ENCODE results near the gene CCDC38.

The CCDC38 gene

GRCh38 chr12:95874452-95874851, 68.0 kb downstream of the CCDC38 start:
- H3K9ac ChIP-seq (ENCODE audit: low read depth, low read length, poor library complexity): no peak overlapping the region
- H3K4ac ChIP-seq (ENCODE audit: low read length): no peak overlapping the region
- peaks cover 4 to 7% of the 10 kb centered on the region in 2 donors for H3K9me3 ChIP-seq (replicated peaks in 1 of 2; ENCODE audit: control insufficient read depth in 2 of 2, insufficient read depth in 1 of 2, low read depth in 1 of 2, low read length in 2 of 2)
- no peak overlapping the region for H3K14ac ChIP-seq (ENCODE audit: low read length)
- H3K79me1 ChIP-seq (ENCODE audit: low read depth, low read length): no peaks in the 10 kb centered on the region
- H3K27ac ChIP-seq (replicated peaks; ENCODE audit: low read length): no peak overlapping the region
- no peak overlapping the region for H3K4me2 ChIP-seq (ENCODE audit: insufficient read depth, low read length, poor library complexity, severe bottlenecking)
- no peaks in the 10 kb centered on the region for H3K4me1 ChIP-seq (ENCODE audit: control insufficient read depth in 2 of 2, insufficient read depth in 1 of 2, low read depth in 1 of 2, low read length in 2 of 2)
- H2AK5ac ChIP-seq (ENCODE audit: low read depth, low read length): no peak overlapping the region
- no peak overlapping the region for H2BK12ac ChIP-seq (ENCODE audit: low read length)
- no peak overlapping the region for H2BK120ac ChIP-seq (ENCODE audit: low read depth, low read length)
- no peak overlapping the region for H4K91ac ChIP-seq (ENCODE audit: low read depth, low read length, poor library complexity)
- no peak overlapping the region for H3K4me3 ChIP-seq (ENCODE audit: low read length in 2 of 2)
- no CpG with 5 or more reads among the region's 4 CpGs for WGBS, 2 donors (ENCODE audit: extremely low coverage in 2 of 2, insufficient read length in 2 of 2, insufficient replicate concordance in 1 of 2)
- H3K23ac ChIP-seq (ENCODE audit: low read depth, low read length, poor library complexity): no peak overlapping the region
- peaks cover 5 to 34% of the 10 kb centered on the region in 2 donors for H3K36me3 ChIP-seq (replicated peaks in 1 of 2; ENCODE audit: control insufficient read depth in 2 of 2, insufficient read depth in 2 of 2, low read length in 2 of 2)
- H2AFZ ChIP-seq (ENCODE audit: low read length): no peak overlapping the region
- no peaks in the 10 kb centered on the region for H3K27me3 ChIP-seq (ENCODE audit: control insufficient read depth in 3 of 3, insufficient read depth in 3 of 3, low read depth in 1 of 3, low read length in 3 of 3)
- H3K18ac ChIP-seq (ENCODE audit: low read length): no peak overlapping the region
- no peak overlapping the region for H4K8ac ChIP-seq (ENCODE audit: low read depth, low read length)
- no peak overlapping the region for H2BK15ac ChIP-seq (ENCODE audit: low read length)
- DNase-seq (ENCODE audit: low spot score): no peak
- H2BK5ac ChIP-seq (ENCODE audit: low read length): no peak overlapping the region

- H2AK5ac ChIP-seq (ENCODE audit: low read depth, low read length): no peak overlapping the region
- no peak overlapping the region for H4K8ac ChIP-seq (ENCODE audit: low read depth, low read length)
- WGBS, 2 donors (ENCODE audit: extremely low coverage in 2 of 2, insufficient read length in 2 of 2, insufficient replicate concordance in 1 of 2): no CpG with 5 or more reads among the region's 4 CpGs
- H3K4ac ChIP-seq (ENCODE audit: low read length): no peak overlapping the region
- H2BK12ac ChIP-seq (ENCODE audit: low read length): no peak overlapping the region
- H2BK120ac ChIP-seq (ENCODE audit: low read depth, low read length): no peak overlapping the region
- H3K79me1 ChIP-seq (ENCODE audit: low read depth, low read length): no peaks in the 10 kb centered on the region
- no peak overlapping the region for H2AFZ ChIP-seq (ENCODE audit: low read length)
- H3K4me2 ChIP-seq (ENCODE audit: insufficient read depth, low read length, poor library complexity, severe bottlenecking): no peak overlapping the region
- no peak overlapping the region for H2BK15ac ChIP-seq (ENCODE audit: low read length)
- H3K36me3 ChIP-seq (replicated peaks in 1 of 2; ENCODE audit: control insufficient read depth in 2 of 2, insufficient read depth in 2 of 2, low read length in 2 of 2): peaks cover 9 to 69% of the 10 kb centered on the region in 2 donors
- H4K91ac ChIP-seq (ENCODE audit: low read depth, low read length, poor library complexity): no peak overlapping the region
- H3K23ac ChIP-seq (ENCODE audit: low read depth, low read length, poor library complexity): no peak overlapping the region
- H3K9ac ChIP-seq (ENCODE audit: low read depth, low read length, poor library complexity): no peak overlapping the region
- no peak overlapping the region for H2BK5ac ChIP-seq (ENCODE audit: low read length)
- H3K27me3 ChIP-seq (ENCODE audit: control insufficient read depth in 3 of 3, insufficient read depth in 3 of 3, low read depth in 1 of 3, low read length in 3 of 3): no peaks in the 10 kb centered on the region
- H3K4me1 ChIP-seq (ENCODE audit: control insufficient read depth in 2 of 2, insufficient read depth in 1 of 2, low read depth in 1 of 2, low read length in 2 of 2): no peaks in the 10 kb centered on the region
- DNase-seq (ENCODE audit: low spot score): no peak
- H3K4me3 ChIP-seq (ENCODE audit: low read length in 2 of 2): no peak overlapping the region
- H3K14ac ChIP-seq (ENCODE audit: low read length): no peak overlapping the region
- H3K27ac ChIP-seq (replicated peaks; ENCODE audit: low read length): no peak overlapping the region
- H3K18ac ChIP-seq (ENCODE audit: low read length): no peak overlapping the region
- no peaks in the 10 kb centered on the region for H3K9me3 ChIP-seq (replicated peaks in 1 of 2; ENCODE audit: control insufficient read depth in 2 of 2, insufficient read depth in 1 of 2, low read depth in 1 of 2, low read length in 2 of 2)
Measured at GRCh38 chr12:95870897-95871296, 71.5 kb downstream of the CCDC38 start.

GRCh38 chr12:95863337-95863736, 79.1 kb downstream of the CCDC38 start:
- H3K4me1 ChIP-seq (ENCODE audit: control insufficient read depth in 2 of 2, insufficient read depth in 1 of 2, low read depth in 1 of 2, low read length in 2 of 2): peaks cover 1 to 5% of the 10 kb centered on the region in 2 donors
- H2AK5ac ChIP-seq (ENCODE audit: low read depth, low read length): no peak overlapping the region
- no peak overlapping the region for H3K14ac ChIP-seq (ENCODE audit: low read length)
- no peak overlapping the region for H2BK12ac ChIP-seq (ENCODE audit: low read length)
- no peak overlapping the region for H3K27ac ChIP-seq (replicated peaks; ENCODE audit: low read length)
- H2BK15ac ChIP-seq (ENCODE audit: low read length): no peak overlapping the region
- H3K4me2 ChIP-seq (ENCODE audit: insufficient read depth, low read length, poor library complexity, severe bottlenecking): no peak overlapping the region
- H3K23ac ChIP-seq (ENCODE audit: low read depth, low read length, poor library complexity): no peak overlapping the region
- no peak overlapping the region for H3K4ac ChIP-seq (ENCODE audit: low read length)
- no peaks in the 10 kb centered on the region for H3K79me1 ChIP-seq (ENCODE audit: low read depth, low read length)
- no peak overlapping the region for H2BK120ac ChIP-seq (ENCODE audit: low read depth, low read length)
- peaks cover 16 to 81% of the 10 kb centered on the region in 2 donors for H3K36me3 ChIP-seq (replicated peaks in 1 of 2; ENCODE audit: control insufficient read depth in 2 of 2, insufficient read depth in 2 of 2, low read length in 2 of 2)
- H4K91ac ChIP-seq (ENCODE audit: low read depth, low read length, poor library complexity): no peak overlapping the region
- no peak overlapping the region for H4K8ac ChIP-seq (ENCODE audit: low read depth, low read length)
- H3K4me3 ChIP-seq (ENCODE audit: low read length in 2 of 2): no peak overlapping the region
- no peaks in the 10 kb centered on the region for H3K27me3 ChIP-seq (ENCODE audit: control insufficient read depth in 3 of 3, insufficient read depth in 3 of 3, low read depth in 1 of 3, low read length in 3 of 3)
- H3K18ac ChIP-seq (ENCODE audit: low read length): no peak overlapping the region
- DNase-seq (ENCODE audit: low spot score): no peak
- no peak overlapping the region for H2AFZ ChIP-seq (ENCODE audit: low read length)
- H3K9ac ChIP-seq (ENCODE audit: low read depth, low read length, poor library complexity): no peak overlapping the region
- H2BK5ac ChIP-seq (ENCODE audit: low read length): no peak overlapping the region
- peaks cover 4 to 27% of the 10 kb centered on the region in 2 donors for H3K9me3 ChIP-seq (replicated peaks in 1 of 2; ENCODE audit: control insufficient read depth in 2 of 2, insufficient read depth in 1 of 2, low read depth in 1 of 2, low read length in 2 of 2)

GRCh38 chr12:95862038-95862437, 80.4 kb downstream of the CCDC38 start:
- H3K27ac ChIP-seq (replicated peaks; ENCODE audit: low read length): no peak overlapping the region
- H3K9ac ChIP-seq (ENCODE audit: low read depth, low read length, poor library complexity): no peak overlapping the region
- no peak overlapping the region for H2AK5ac ChIP-seq (ENCODE audit: low read depth, low read length)
- H2BK5ac ChIP-seq (ENCODE audit: low read length): no peak overlapping the region
- no peak overlapping the region for H3K23ac ChIP-seq (ENCODE audit: low read depth, low read length, poor library complexity)
- H2BK12ac ChIP-seq (ENCODE audit: low read length): no peak overlapping the region
- no peaks in the 10 kb centered on the region for H3K79me1 ChIP-seq (ENCODE audit: low read depth, low read length)
- DNase-seq (ENCODE audit: low spot score): no peak
- H3K4me1 ChIP-seq (ENCODE audit: control insufficient read depth in 2 of 2, insufficient read depth in 1 of 2, low read depth in 1 of 2, low read length in 2 of 2): peaks cover 1 to 7% of the 10 kb centered on the region in 2 donors
- H4K91ac ChIP-seq (ENCODE audit: low read depth, low read length, poor library complexity): no peak overlapping the region
- no peak overlapping the region for H3K4ac ChIP-seq (ENCODE audit: low read length)
- no CpG with 5 or more reads among the region's 3 CpGs for WGBS, 2 donors (ENCODE audit: extremely low coverage in 2 of 2, insufficient read length in 2 of 2, insufficient replicate concordance in 1 of 2)
- H3K9me3 ChIP-seq (replicated peaks in 1 of 2; ENCODE audit: control insufficient read depth in 2 of 2, insufficient read depth in 1 of 2, low read depth in 1 of 2, low read length in 2 of 2): peaks cover 4 to 27% of the 10 kb centered on the region in 2 donors
- H3K27me3 ChIP-seq (ENCODE audit: control insufficient read depth in 3 of 3, insufficient read depth in 3 of 3, low read depth in 1 of 3, low read length in 3 of 3): no peaks in the 10 kb centered on the region
- H3K4me2 ChIP-seq (ENCODE audit: insufficient read depth, low read length, poor library complexity, severe bottlenecking): no peak overlapping the region
- H2AFZ ChIP-seq (ENCODE audit: low read length): no peak overlapping the region
- no peak overlapping the region for H4K8ac ChIP-seq (ENCODE audit: low read depth, low read length)
- peaks cover 16 to 68% of the 10 kb centered on the region in 2 donors for H3K36me3 ChIP-seq (replicated peaks in 1 of 2; ENCODE audit: control insufficient read depth in 2 of 2, insufficient read depth in 2 of 2, low read length in 2 of 2)
- H3K18ac ChIP-seq (ENCODE audit: low read length): no peak overlapping the region
- H3K14ac ChIP-seq (ENCODE audit: low read length): no peak overlapping the region
- no peak overlapping the region for H2BK120ac ChIP-seq (ENCODE audit: low read depth, low read length)
- H2BK15ac ChIP-seq (ENCODE audit: low read length): no peak overlapping the region
- no peak overlapping the region for H3K4me3 ChIP-seq (ENCODE audit: low read length in 2 of 2)

All from neuronal stem cell (in vitro differentiated cells).